Neural progenitor cell (in vitro differentiated cells): Measurements from ENCODE around the gene ST3GAL2. TPM values are rescaled to one million over a fixed set of nuclear protein-coding genes. Genes with fewer than 3 reads are reported as not detected.

Source experiments
- DNase-seq: peaks from one replicate; pipeline ENCODE4 v3.0.0-alpha.2; 2016; ENCODE audit warnings: low spot score
- H2AFZ ChIP-seq: fragments of 200-600 bp; sonication (generic); replicated peaks from 2 replicates; pipeline ENCODE4 v1.6.1; 2016; ENCODE audit warnings: antibody characterized with exemption
- H3F3A ChIP-seq: fragments of 200-600 bp; sonication (generic); 2 replicates; pipeline ENCODE4 v1.6.1; 2016; ENCODE audit warnings: antibody characterized with exemption, low read depth
- H3K27ac ChIP-seq: fragments of 200-600 bp; sonication (generic); 2 replicates; pipeline ENCODE4 v1.5.1; 2016; ENCODE audit warnings: mild to moderate bottlenecking
- H3K27me3 ChIP-seq: fragments of 200-600 bp; sonication (generic); 2 replicates; pipeline ENCODE4 v1.6.1; 2016; ENCODE audit warnings: mild to moderate bottlenecking, moderate library complexity
- H3K36me3 ChIP-seq: fragments of 200-600 bp; sonication (generic); 2 replicates; pipeline ENCODE4 v1.5.1; 2016
- H3K4me1 ChIP-seq: fragments of 200-600 bp; sonication (generic); 2 replicates; pipeline ENCODE4 v1.6.1; 2016; ENCODE audit warnings: mixed run types
- H3K4me2 ChIP-seq: fragments of 200-600 bp; sonication (generic); 2 replicates; pipeline ENCODE4 v1.6.1; 2016
- H3K4me3 ChIP-seq: fragments of 200-600 bp; sonication (generic); 2 replicates; pipeline ENCODE4 v1.5.1; 2016
- H3K79me2 ChIP-seq: fragments of 200-600 bp; sonication (generic); 2 replicates; pipeline ENCODE4 v1.6.1; 2016; ENCODE audit warnings: low read depth
- H3K9ac ChIP-seq: fragments of 200-600 bp; sonication (generic); 2 replicates; pipeline ENCODE4 v1.6.1; 2016
- H3K9me3 ChIP-seq: fragments of 200-600 bp; sonication (generic); 2 replicates; pipeline ENCODE4 v1.5.1; 2016; ENCODE audit warnings: low read depth
- H4K20me1 ChIP-seq: fragments of 200-600 bp; sonication (generic); 2 replicates; pipeline ENCODE4 v1.6.1; 2016; ENCODE audit warnings: low read depth
- H3K27ac Mint-ChIP-seq: 3 replicates; pipeline ENCODE4 v1.8.0; 2021; ENCODE audit warnings: mixed read lengths
- H3K27me3 Mint-ChIP-seq: 2 replicates; pipeline ENCODE4 v1.8.0; 2022; ENCODE audit warnings: low read depth, mild to moderate bottlenecking, inconsistent platforms, moderate library complexity, mixed read lengths; ENCODE audit not compliant: insufficient read depth
- H3K36me3 Mint-ChIP-seq: 3 replicates; pipeline ENCODE4 v1.8.0; 2021; ENCODE audit warnings: mixed read lengths
- H3K4me1 Mint-ChIP-seq: 3 replicates; pipeline ENCODE4 v1.8.0; 2021; ENCODE audit warnings: mixed read lengths
- H3K4me3 Mint-ChIP-seq: 3 replicates; pipeline ENCODE4 v1.8.0; 2021; ENCODE audit warnings: mild to moderate bottlenecking, moderate library complexity, mixed read lengths
- H3K9me3 Mint-ChIP-seq: 3 replicates; pipeline ENCODE4 v1.8.0; 2020; ENCODE audit warnings: mixed read lengths
- CTCF ChIP-seq: fragments of 200-600 bp; sonication (generic); IDR thresholded peaks from 2 replicates; pipeline ENCODE4 v1.5.1; 2017; ENCODE audit warnings: antibody characterized with exemption, mild to moderate bottlenecking
- EZH2 ChIP-seq: fragments of 200-600 bp; sonication (generic); IDR thresholded peaks from 2 replicates; pipeline ENCODE4 v1.6.1; 2017; ENCODE audit warnings: antibody characterized with exemption, mild to moderate bottlenecking, moderate library complexity
- EZH2phosphoT487 ChIP-seq: fragments of 200-600 bp; sonication (generic); IDR thresholded peaks from 2 replicates; pipeline ENCODE4 v1.6.1; 2017; ENCODE audit warnings: antibody characterized with exemption
- total RNA-seq: library from RNA; depleted of rRNA; stranded (reverse); fragments of >200 nt; gene quantifications from 2 replicates; pipeline ENCODE4 v1.2.3, GENCODE V29; 2015; ENCODE audit warnings: low replicate concordance

The ST3GAL2 gene
- total RNA-seq, 1 donor from 2014 or later: 11.6 TPM

DNA sequence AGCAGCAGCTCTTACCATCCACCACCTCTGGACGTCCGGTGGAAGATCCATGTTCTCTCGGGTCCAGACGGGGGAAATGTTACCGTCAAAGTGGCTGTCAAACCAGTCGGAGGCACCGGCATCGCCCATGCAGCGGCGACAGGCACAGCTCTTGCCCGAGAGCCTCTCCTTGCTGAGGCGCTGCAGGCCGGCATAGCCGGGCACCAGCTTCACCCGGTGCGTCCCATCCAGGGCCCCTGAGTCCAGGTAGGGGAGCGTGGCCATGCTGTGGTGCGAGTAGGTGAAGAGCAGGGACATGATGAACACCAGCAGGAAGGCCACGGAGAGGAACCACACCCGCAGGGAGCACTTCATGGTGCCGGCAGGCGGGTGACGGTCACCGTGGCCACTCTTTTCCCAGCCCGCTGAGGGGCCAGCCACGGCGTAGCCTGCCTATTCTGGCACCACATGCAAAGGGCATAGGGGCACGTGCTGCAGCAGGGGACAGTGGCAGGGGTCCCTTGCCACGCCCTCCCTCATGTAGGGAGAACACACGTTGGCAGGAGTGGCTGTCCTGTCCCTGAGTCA, 40.6 kb downstream of the ST3GAL2 start:
- no peak overlapping the region for H3K27ac Mint-ChIP-seq
- H3K36me3 Mint-ChIP-seq: peaks cover 5% of the 10 kb centered on the region
- peaks cover 8% of the 10 kb centered on the region for H3F3A ChIP-seq
- H3K4me1 ChIP-seq: peaks cover 10% of the 10 kb centered on the region
- H3K4me3 ChIP-seq: no peak overlapping the region
- no peaks in the 10 kb centered on the region for H3K27me3 Mint-ChIP-seq
- no peak overlapping the region for H3K4me2 ChIP-seq
- H3K9ac ChIP-seq: no peak overlapping the region
- H3K36me3 ChIP-seq: no peaks in the 10 kb centered on the region
- peaks cover 5% of the 10 kb centered on the region for H3K79me2 ChIP-seq
- H3K9me3 Mint-ChIP-seq: no peaks in the 10 kb centered on the region
- no peak overlapping the region for H3K27ac ChIP-seq
- H2AFZ ChIP-seq: no peak overlapping the region
- H3K4me1 Mint-ChIP-seq: peaks cover 10% of the 10 kb centered on the region
- H3K9me3 ChIP-seq: no peaks in the 10 kb centered on the region
- TF ChIP-seq CTCF (no peak), EZH2 (no peak), EZH2phosphoT487 (no peak)
- H4K20me1 ChIP-seq: peaks cover 23% of the 10 kb centered on the region
- no peak overlapping the region for H3K4me3 Mint-ChIP-seq
- H3K27me3 ChIP-seq: no peaks in the 10 kb centered on the region
- DNase-seq: no peak

GRCh38 chr16:70396246-70396904, 42.5 kb downstream of the ST3GAL2 start:
- no peak overlapping the region for H2AFZ ChIP-seq
- no peak overlapping the region for H3K27ac ChIP-seq
- no peaks in the 10 kb centered on the region for H3K79me2 ChIP-seq
- H3K4me1 ChIP-seq: peaks cover 7% of the 10 kb centered on the region
- Mint-ChIP-seq H3K27me3 (no peaks in the 10 kb centered on the region), H3K36me3 (peaks cover 8% of the 10 kb centered on the region), H3K4me1 (peaks cover 10% of the 10 kb centered on the region), H3K27ac (no peak overlapping the region), H3K4me3 (no peak overlapping the region), H3K9me3 (no peaks in the 10 kb centered on the region)
- H3K4me2 ChIP-seq: no peak overlapping the region
- no peaks in the 10 kb centered on the region for H3K9me3 ChIP-seq
- no peak for DNase-seq
- H3K36me3 ChIP-seq: no peaks in the 10 kb centered on the region
- H3K4me3 ChIP-seq: no peak overlapping the region
- H4K20me1 ChIP-seq: peaks cover 20% of the 10 kb centered on the region
- no peak overlapping the region for H3K9ac ChIP-seq
- no peaks in the 10 kb centered on the region for H3K27me3 ChIP-seq
- peaks cover 8% of the 10 kb centered on the region for H3F3A ChIP-seq
- TF ChIP-seq CTCF: no peak
- no peak for TF ChIP-seq EZH2phosphoT487
- TF ChIP-seq EZH2: no peak

DNA sequence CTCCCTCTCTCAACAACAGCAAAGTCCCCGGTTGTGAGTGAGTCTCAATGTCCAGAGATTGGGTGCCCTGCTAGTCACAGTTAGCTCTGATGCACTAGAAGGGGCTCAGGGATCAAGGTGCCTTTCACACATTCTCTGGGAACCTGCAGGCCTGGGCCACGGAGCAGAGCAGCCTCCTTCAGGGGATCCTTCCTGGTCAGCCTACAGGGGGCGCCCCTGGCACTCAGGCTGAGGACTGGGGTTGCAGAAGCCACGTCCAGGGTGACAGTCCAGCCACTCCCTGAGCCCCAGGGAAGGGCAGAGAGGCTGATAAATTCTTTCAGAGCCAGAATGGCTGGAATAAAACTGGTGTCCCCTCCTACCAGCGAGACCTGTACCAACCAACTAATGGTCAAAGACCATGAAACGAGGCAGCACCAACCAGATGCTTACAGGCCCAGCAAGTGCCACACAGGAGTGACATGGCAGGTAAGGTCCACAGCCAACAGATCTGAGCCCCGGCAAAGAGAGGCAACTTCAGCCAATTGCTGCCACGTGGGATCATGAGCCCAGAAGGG, 43.5 kb downstream of the ST3GAL2 start:
- Histone ChIP-seq H3K79me2 (no peaks in the 10 kb centered on the region), H4K20me1 (peaks cover 11% of the 10 kb centered on the region), H3K4me3 (no peak overlapping the region), H3F3A (peaks cover 4% of the 10 kb centered on the region), H3K4me1 (no peaks in the 10 kb centered on the region), H3K9me3 (no peaks in the 10 kb centered on the region), H3K36me3 (no peaks in the 10 kb centered on the region), H3K27ac (no peak overlapping the region), H3K9ac (no peak overlapping the region), H3K27me3 (no peaks in the 10 kb centered on the region), H2AFZ (no peak overlapping the region), H3K4me2 (no peak overlapping the region)
- Mint-ChIP-seq H3K36me3 (peaks cover 7% of the 10 kb centered on the region), H3K4me1 (peaks cover 8% of the 10 kb centered on the region), H3K27ac (no peak overlapping the region), H3K27me3 (no peaks in the 10 kb centered on the region), H3K4me3 (no peak overlapping the region), H3K9me3 (no peaks in the 10 kb centered on the region)
- TF ChIP-seq CTCF (peak; percentile 88), EZH2 (no peak), EZH2phosphoT487 (no peak)
- DNase-seq: peak; percentile 87
